Choroid plexus epithelial cell (primary cell): ENCODE measurements around the gene ASAP3.

Experiments used
- DNase-seq: peaks from one replicate; pipeline ENCODE4 v3.0.0-alpha.2; 2010; ENCODE audit warnings: low read depth
- H3K4me3 ChIP-seq: 2 replicates; pipeline ENCODE4 v1.5.1; 2011; ENCODE audit warnings: low read depth, mild to moderate bottlenecking, control low read depth, low read length, moderate library complexity
- CTCF ChIP-seq: conservative IDR thresholded peaks from 2 replicates; pipeline ENCODE4 v1.5.1; 2011; ENCODE audit warnings: low read depth, mild to moderate bottlenecking, control low read depth, inconsistent platforms, low read length, moderate library complexity

ASAP3 gene

GRCh38 chr1:23481904-23482303 is 2.1 kb downstream of the ASAP3 start:
- no peak for DNase-seq
- H3K4me3 ChIP-seq = no peak overlapping the region
- no peak for TF ChIP-seq CTCF

GRCh38 chr1:23481026-23481597 is 2.9 kb downstream of the ASAP3 start:
- no peak for DNase-seq
- no peak for TF ChIP-seq CTCF
- H3K4me3 ChIP-seq = no peak overlapping the region

- no peak for TF ChIP-seq CTCF
- no peak overlapping the region for H3K4me3 ChIP-seq
- DNase-seq = no peak
Measured at GRCh38 chr1:23480187-23481025, 3.6 kb downstream of the ASAP3 start.

GRCh38 chr1:23479666-23479941 is 4.4 kb downstream of the ASAP3 start:
- no peak overlapping the region for H3K4me3 ChIP-seq
- no peak for DNase-seq
- no peak for TF ChIP-seq CTCF

- no peak for TF ChIP-seq CTCF
- H3K4me3 ChIP-seq = no peak overlapping the region
- peak; percentile 85 for DNase-seq
Measured at GRCh38 chr1:23478896-23479665, 4.9 kb downstream of the ASAP3 start.

- TF ChIP-seq CTCF = no peak
- DNase-seq = no peak
- H3K4me3 ChIP-seq = no peak overlapping the region
Measured at GRCh38 chr1:23477359-23478144, 6.4 kb downstream of the ASAP3 start.
